ENCODE measurements around the gene HDDC2.

- TF ChIP-seq CTCF (IDR thresholded peaks at IDR 0.05 in 2 of 3, conservative IDR thresholded peaks at IDR 0.05 in 1 of 3; ENCODE audit: borderline replicate concordance in 1 of 3, insufficient read depth in 1 of 3, low read depth in 2 of 3, low read length in 2 of 3) = no peak
- no peak for TF ChIP-seq POLR2AphosphoS5 (IDR thresholded peaks at IDR 0.05; ENCODE audit: low read depth, low read length)
- TF ChIP-seq SP1 (IDR thresholded peaks at IDR 0.05; ENCODE audit: low read depth) = no peak
- no peak for TF ChIP-seq ZBTB33 (IDR thresholded peaks at IDR 0.05; ENCODE audit: extremely low read depth, insufficient replicate concordance, low read length)
- no peak for TF ChIP-seq EZH2phosphoT487 (IDR thresholded peaks at IDR 0.05; ENCODE audit: borderline replicate concordance)
- no peak for TF ChIP-seq YY1 (IDR thresholded peaks at IDR 0.05; ENCODE audit: extremely low read depth, insufficient replicate concordance, low read depth, low read length)
Observed at GRCh38 chr6:125325586-125325985, 23.8 kb upstream of the HDDC2 start.

Measured in HCT116 (cell line).